ENCODE results near the gene SPATA6L.

SPATA6L gene

DNA sequence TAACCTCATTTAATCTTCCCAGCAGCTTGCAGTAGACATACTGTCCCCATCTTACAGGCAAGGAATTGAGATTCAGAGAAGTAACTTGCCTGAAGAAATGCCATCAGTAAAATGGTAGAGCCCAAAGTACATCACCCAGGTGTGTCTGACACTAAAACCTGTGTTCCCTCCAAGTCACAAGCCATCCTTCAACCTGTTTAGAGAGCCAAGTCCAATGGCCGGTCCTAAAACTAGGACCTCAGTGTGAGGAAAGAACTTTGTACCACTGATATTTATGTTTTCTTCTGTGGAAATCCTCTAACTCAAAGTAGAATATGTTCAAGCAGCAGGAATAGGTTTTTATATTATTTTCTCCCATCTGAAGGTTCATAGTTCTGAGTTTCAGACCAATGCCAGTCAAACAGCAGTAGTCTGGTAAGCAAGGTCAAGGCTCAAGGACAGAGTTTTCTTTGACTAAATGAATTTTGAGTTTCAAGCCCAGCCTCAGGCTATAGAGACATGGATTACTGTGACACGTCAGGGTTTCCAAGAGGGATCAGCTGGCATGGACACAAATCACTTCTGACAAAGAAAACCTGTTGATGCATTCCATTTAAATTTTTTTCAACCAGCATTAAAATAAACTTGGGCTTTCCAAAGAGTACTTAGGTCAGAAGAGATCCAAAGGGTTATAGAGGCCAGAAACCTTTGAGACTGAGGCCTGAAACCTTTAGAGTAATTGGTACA is 85.1 kb downstream of the SPATA6L start:
- TF ChIP-seq, protein P1, sequence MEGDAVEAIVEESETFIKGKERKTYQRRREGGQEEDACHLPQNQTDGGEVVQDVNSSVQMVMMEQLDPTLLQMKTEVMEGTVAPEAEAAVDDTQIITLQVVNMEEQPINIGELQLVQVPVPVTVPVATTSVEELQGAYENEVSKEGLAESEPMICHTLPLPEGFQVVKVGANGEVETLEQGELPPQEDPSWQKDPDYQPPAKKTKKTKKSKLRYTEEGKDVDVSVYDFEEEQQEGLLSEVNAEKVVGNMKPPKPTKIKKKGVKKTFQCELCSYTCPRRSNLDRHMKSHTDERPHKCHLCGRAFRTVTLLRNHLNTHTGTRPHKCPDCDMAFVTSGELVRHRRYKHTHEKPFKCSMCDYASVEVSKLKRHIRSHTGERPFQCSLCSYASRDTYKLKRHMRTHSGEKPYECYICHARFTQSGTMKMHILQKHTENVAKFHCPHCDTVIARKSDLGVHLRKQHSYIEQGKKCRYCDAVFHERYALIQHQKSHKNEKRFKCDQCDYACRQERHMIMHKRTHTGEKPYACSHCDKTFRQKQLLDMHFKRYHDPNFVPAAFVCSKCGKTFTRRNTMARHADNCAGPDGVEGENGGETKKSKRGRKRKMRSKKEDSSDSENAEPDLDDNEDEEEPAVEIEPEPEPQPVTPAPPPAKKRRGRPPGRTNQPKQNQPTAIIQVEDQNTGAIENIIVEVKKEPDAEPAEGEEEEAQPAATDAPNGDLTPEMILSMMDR (conservative IDR thresholded peaks at IDR 0.05; ENCODE audit: low read length): no peak
- no peak for DNase-seq (ENCODE audit: low read depth)

DNA sequence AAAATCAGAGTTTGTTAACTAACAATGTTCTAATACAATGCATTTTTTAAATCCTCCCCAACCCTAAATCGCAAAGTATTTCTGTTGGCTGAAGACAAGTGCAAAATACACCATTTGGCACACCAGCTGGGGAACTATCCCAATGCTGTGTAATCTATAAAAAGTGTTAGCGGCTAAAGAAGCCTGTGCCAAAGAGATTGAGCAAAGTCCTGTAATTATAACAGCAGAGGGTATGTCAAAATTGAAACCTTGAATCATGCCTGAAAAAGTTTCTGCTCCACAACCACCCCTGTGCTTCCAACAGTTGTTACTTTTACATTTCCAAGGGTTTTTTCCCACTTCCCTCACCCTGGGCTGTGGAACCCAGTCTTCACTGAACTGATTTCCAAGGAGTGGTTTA is 87.3 kb downstream of the SPATA6L start:
- TF ChIP-seq, protein P1 (conservative IDR thresholded peaks at IDR 0.05; ENCODE audit: low read length): no peak
- DNase-seq (ENCODE audit: low read depth): peak; percentile 18
- H3K4me3 ChIP-seq (ENCODE audit: low read length): no peak overlapping the region

More for the DNA sequence above, 85.1 kb downstream of the SPATA6L start:
- H3K4me3 ChIP-seq (ENCODE audit: low read length): no peak overlapping the region

DNA sequence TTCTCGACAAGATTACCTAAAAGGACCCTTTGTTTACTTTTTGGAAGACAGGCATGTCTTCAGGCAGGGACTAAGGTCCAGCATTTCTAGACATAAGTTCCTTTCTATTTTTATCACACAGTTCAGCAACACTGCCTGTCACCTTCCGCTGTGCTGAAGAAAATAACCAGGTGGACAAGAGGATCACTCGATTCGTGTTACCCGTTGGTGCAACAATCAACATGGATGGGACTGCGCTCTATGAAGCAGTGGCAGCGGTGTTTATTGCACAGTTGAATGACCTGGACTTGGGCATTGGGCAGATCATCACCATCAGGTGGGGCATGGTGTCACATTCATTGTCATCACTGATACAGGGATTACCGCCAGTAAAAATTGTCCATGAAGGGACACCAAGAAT is 89.8 kb downstream of the SPATA6L start:
- DNase-seq (ENCODE audit: low read depth): no peak
- no peak overlapping the region for H3K4me3 ChIP-seq (ENCODE audit: low read length)
- TF ChIP-seq, protein P1 (conservative IDR thresholded peaks at IDR 0.05; ENCODE audit: low read length): no peak

DNA sequence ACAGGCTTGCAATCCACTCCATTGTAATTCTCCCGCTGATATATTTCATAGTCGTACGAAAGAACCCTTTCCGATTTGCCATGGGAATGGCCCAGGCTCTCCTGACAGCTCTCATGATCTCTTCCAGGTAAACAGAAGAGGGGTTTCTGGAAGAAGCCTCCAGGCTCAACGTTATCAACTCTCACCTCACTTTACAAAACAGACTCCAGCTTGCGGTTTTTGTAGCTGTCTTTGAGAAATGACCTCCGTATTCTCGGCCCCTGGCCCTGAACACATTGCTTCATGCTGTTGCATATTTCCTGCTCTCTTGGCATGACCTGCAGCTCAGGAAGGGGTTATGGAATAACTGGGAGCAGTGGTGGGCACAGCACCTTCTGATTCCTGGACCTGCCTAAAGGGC is 90.3 kb downstream of the SPATA6L start:
- no peak for DNase-seq (ENCODE audit: low read depth)
- no peak overlapping the region for H3K4me3 ChIP-seq (ENCODE audit: low read length)
- TF ChIP-seq, protein P1 (conservative IDR thresholded peaks at IDR 0.05; ENCODE audit: low read length): no peak

DNA sequence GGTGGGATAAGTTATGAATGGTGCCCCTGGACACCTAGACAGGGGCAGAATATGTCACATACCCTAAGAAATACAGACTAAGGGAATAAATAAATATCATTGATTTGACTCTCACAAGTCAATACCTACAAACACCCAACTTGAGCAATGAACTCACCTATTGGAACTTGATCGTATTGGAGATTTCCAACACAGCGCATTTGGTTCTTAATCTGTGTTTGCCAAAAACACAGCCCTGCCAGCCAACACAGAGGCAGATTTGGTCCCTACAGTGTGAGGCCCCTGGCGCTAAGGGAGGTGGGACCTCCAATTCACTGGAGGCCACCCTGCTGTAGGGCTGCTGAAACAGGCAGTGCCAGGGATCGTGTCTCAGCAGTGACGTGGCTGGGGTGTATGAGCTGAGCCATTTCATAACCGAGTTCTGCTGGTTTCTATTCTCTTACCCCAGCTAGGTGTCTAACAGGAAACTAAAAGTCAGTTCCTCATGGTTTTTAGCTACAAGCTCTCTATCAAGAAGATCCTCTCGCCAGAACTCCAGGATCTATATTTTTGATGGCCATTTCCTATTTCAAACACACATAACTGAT is 91.5 kb downstream of the SPATA6L start:
- TF ChIP-seq, protein P1 (conservative IDR thresholded peaks at IDR 0.05; ENCODE audit: low read length): no peak
- DNase-seq (ENCODE audit: low read depth): no peak
- no peak overlapping the region for H3K4me3 ChIP-seq (ENCODE audit: low read length)

DNA sequence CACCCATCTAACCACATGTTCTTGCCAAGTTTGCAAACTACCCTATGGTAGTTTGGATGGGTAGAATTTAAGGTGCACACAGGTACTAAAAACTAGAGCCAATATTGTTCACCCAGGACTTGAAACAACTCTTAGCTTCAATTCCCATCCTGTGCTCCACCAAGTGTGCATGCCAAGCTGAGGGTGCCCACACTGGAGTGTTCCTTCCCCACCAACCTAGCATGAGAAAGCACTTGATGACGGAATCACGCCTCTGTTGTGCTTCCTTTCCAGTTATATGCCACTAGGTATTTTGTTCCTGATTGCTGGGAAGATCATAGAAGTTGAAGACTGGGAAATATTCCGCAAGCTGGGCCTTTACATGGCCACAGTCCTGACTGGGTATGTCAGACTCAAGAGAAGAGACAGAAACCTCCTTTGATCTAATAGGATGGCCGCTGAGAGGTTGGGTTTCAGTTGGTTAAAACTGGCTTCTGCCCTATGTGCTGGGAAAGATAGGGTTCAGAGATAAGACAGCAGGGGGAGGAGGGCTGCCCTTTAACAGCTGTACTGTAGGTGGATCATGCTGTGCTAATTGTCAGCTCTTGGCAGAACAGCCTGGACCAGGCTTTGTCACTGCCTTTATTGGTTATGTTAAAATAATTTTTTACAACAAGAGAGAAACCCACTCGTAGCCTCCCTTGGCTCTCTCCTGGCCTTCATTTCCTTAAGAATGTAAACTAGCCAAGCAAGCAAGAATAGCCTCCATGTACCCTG is 92.5 kb downstream of the SPATA6L start:
- no peak overlapping the region for H3K4me3 ChIP-seq (ENCODE audit: low read length)
- DNase-seq (ENCODE audit: low read depth): no peak
- TF ChIP-seq, protein P1 (conservative IDR thresholded peaks at IDR 0.05; ENCODE audit: low read length): no peak

Data from AG10803 (cell line).